Upper lobe of left lung (tissue), 6 donors: Measurements from ENCODE around the gene CRYBG1. TPM values are rescaled to one million over a fixed set of nuclear protein-coding genes. Genes with fewer than 3 reads are reported as not detected.

Experiments
- ATAC-seq, 2 donors: fragments of 200-7000 bp; cut with Tn5 transposase; one replicate each; pipeline ENCODE4 v1.9.1; 2022; ENCODE audit warnings: mild to moderate bottlenecking in 2 of 2, moderate library complexity in 2 of 2; ENCODE audit not compliant: low FRiP score in 2 of 2
- DNase-seq, 2 donors: peaks; one replicate each; pipeline ENCODE4 v3.0.0-alpha.2; 2019 to 2020
- H3K27ac ChIP-seq, 4 donors: fragments of 200-600 bp; sonication (generic); one replicate each; pipeline ENCODE4 v1.5.1; 2016 to 2019
- H3K27me3 ChIP-seq, 4 donors: fragments of 200-600 bp; sonication (generic); one replicate each; pipeline ENCODE4 v1.5.1; 2017 to 2019
- H3K36me3 ChIP-seq, 4 donors: fragments of 200-600 bp; sonication (generic); one replicate each; pipeline ENCODE4 v1.5.1; 2016 to 2019
- H3K4me1 ChIP-seq, 4 donors: fragments of 200-600 bp; sonication (generic); one replicate each; pipeline ENCODE4 v1.5.1; 2018 to 2019
- H3K4me3 ChIP-seq, 4 donors: fragments of 200-600 bp; sonication (generic); one replicate each; pipeline ENCODE4 v1.5.1; 2017 to 2019; ENCODE audit warnings: mild to moderate bottlenecking in 2 of 4, moderate library complexity in 1 of 4
- H3K9me3 ChIP-seq, 4 donors: fragments of 200-600 bp; sonication (generic); one replicate each; pipeline ENCODE4 v1.5.1; 2018 to 2019
- CTCF ChIP-seq, 6 experiments: fragments of 450-650 bp in 4 of 6; fragments of 200-600 bp in 2 of 6; sonication (generic) in 2 of 6; IDR thresholded peaks; one replicate each; pipeline ENCODE4 v1.5.1; 2016 to 2019; ENCODE audit warnings: antibody characterized with exemption in 6 of 6
- EP300 ChIP-seq, 4 donors: sonication (generic); formaldehyde crosslinking; IDR thresholded peaks; one replicate each; pipeline ENCODE4 v1.5.1; 2017; ENCODE audit warnings: antibody characterized with exemption in 4 of 4, control low read depth in 2 of 4
- POLR2A ChIP-seq, 4 donors: fragments of 450-650 bp; IDR thresholded peaks; one replicate each; pipeline ENCODE4 v1.5.1; 2016 to 2017; ENCODE audit warnings: antibody characterized with exemption in 4 of 4, mild to moderate bottlenecking in 2 of 4
- POLR2AphosphoS5 ChIP-seq, 2 donors: sonication (generic); formaldehyde crosslinking; IDR thresholded peaks; one replicate each; pipeline ENCODE4 v1.5.1; 2017; ENCODE audit warnings: antibody characterized with exemption in 2 of 2
- WGBS, 2 donors: methylation state at CpG; one replicate each; pipeline ENCODE4 v1.1.5; 2017 to 2018; 5-methylcytosine and 5-hydroxymethylcytosine counted together
- total RNA-seq, 6 donors: library from RNA; depleted of rRNA in 4 of 6; stranded (reverse); fragments of >200 nt in 4 of 6; gene quantifications; one replicate each; pipeline versions ENCODE4 v1.1.0 to v1.2.1, GENCODE V29; 2016 to 2021
- donor health status: DM: no; HTN: no; CAD: no; lungs with moderate emphysema.
- donor health status: DM: no; HTN: yes; CAD: no; lungs with severe emphysema.

The CRYBG1 gene
- total RNA-seq, 6 donors from 2014 or later = 17.8 to 35.1 (median 25.5) TPM

- H3K9me3 ChIP-seq = no peaks in the 10 kb centered on the region
- no peak for DNase-seq
- ATAC-seq = no peak
- H3K27me3 ChIP-seq = no peaks in the 10 kb centered on the region
- H3K27ac ChIP-seq = no peak overlapping the region
- no peak for TF ChIP-seq POLR2AphosphoS5 (IDR thresholded peaks at IDR 0.05)
- TF ChIP-seq POLR2A (IDR thresholded peaks at IDR 0.05) = no peak
- no peak for TF ChIP-seq CTCF (IDR thresholded peaks at IDR 0.05)
- no peak for TF ChIP-seq EP300 (IDR thresholded peaks at IDR 0.05)
- H3K4me3 ChIP-seq = no peak overlapping the region
- peaks cover 8 to 20% (median 16%) of the 10 kb centered on the region in 4 donors for H3K4me1 ChIP-seq
- WGBS, 2 donors = 94 to 96% methylated on average over 3 of the region's 3 CpGs
- H3K36me3 ChIP-seq = peaks cover 0 to 24% (median 14%) of the 10 kb centered on the region in 4 donors
Measured at GRCh38 chr6:106551155-106551554, 190.6 kb downstream of the CRYBG1 start.

- TF ChIP-seq EP300 (IDR thresholded peaks at IDR 0.05) (no peak), CTCF (IDR thresholded peaks at IDR 0.05) (no peak), POLR2A (IDR thresholded peaks at IDR 0.05) (no peak), POLR2AphosphoS5 (IDR thresholded peaks at IDR 0.05) (no peak)
- peaks cover 0 to 25% (median 15%) of the 10 kb centered on the region in 4 donors for H3K36me3 ChIP-seq
- no peaks in the 10 kb centered on the region for H3K27me3 ChIP-seq
- H3K27ac ChIP-seq = no peak overlapping the region
- DNase-seq (no peak), ATAC-seq (no peak)
- no peaks in the 10 kb centered on the region for H3K9me3 ChIP-seq
- WGBS, 2 donors = 93 to 96% methylated on average over 5 of the region's 5 CpGs
- H3K4me1 ChIP-seq = peaks cover 0 to 2% (median 0%) of the 10 kb centered on the region in 4 donors
- H3K4me3 ChIP-seq = no peak overlapping the region
Measured at GRCh38 chr6:106553440-106553839, 192.9 kb downstream of the CRYBG1 start.

- Histone ChIP-seq H3K4me1 (no peaks in the 10 kb centered on the region), H3K27ac (no peak overlapping the region), H3K27me3 (no peaks in the 10 kb centered on the region), H3K4me3 (no peak overlapping the region), H3K36me3 (peaks cover 0 to 36% (median 23%) of the 10 kb centered on the region in 4 donors), H3K9me3 (no peaks in the 10 kb centered on the region)
- ATAC-seq (no peak), DNase-seq (no peak)
- no peak for TF ChIP-seq EP300 (IDR thresholded peaks at IDR 0.05)
- WGBS, 2 donors = 80 to 82% methylated on average over 5 of the region's 5 CpGs
Measured at GRCh38 chr6:106555767-106556166, 195.2 kb downstream of the CRYBG1 start.

- no peak for ATAC-seq
- WGBS, 2 donors = 66 to 67% methylated on average over 3 of the region's 3 CpGs
- H3K4me1 ChIP-seq = no peaks in the 10 kb centered on the region
- H3K36me3 ChIP-seq = peaks cover 0 to 39% (median 23%) of the 10 kb centered on the region in 4 donors
- no peaks in the 10 kb centered on the region for H3K27me3 ChIP-seq
- TF ChIP-seq POLR2AphosphoS5 (IDR thresholded peaks at IDR 0.05) (no peak), CTCF (IDR thresholded peaks at IDR 0.05) (peak in 3 of 6 experiments; percentile 12 to 38 (median 25)), POLR2A (IDR thresholded peaks at IDR 0.05) (no peak), EP300 (IDR thresholded peaks at IDR 0.05) (no peak)
- H3K9me3 ChIP-seq = no peaks in the 10 kb centered on the region
- no peak overlapping the region for H3K27ac ChIP-seq
- DNase-seq = no peak
- no peak overlapping the region for H3K4me3 ChIP-seq
Measured at GRCh38 chr6:106556368-106556960, 195.9 kb downstream of the CRYBG1 start.

- Histone ChIP-seq H3K27me3 (no peaks in the 10 kb centered on the region), H3K27ac (no peak overlapping the region), H3K4me3 (no peak overlapping the region), H3K9me3 (no peaks in the 10 kb centered on the region), H3K4me1 (peaks cover 0 to 5% (median 0%) of the 10 kb centered on the region in 4 donors), H3K36me3 (peaks cover 0 to 43% (median 25%) of the 10 kb centered on the region in 4 donors)
- ATAC-seq (no peak), DNase-seq (no peak)
- WGBS, 2 donors = 57 to 59% methylated on average over 2 of the region's 2 CpGs
- TF ChIP-seq EP300 (IDR thresholded peaks at IDR 0.05) (peak in 1 of 4 donors; percentile 37), POLR2AphosphoS5 (IDR thresholded peaks at IDR 0.05) (no peak), POLR2A (IDR thresholded peaks at IDR 0.05) (no peak), CTCF (IDR thresholded peaks at IDR 0.05) (no peak)
Measured at GRCh38 chr6:106557837-106558236, 197.3 kb downstream of the CRYBG1 start.
